WTC11 (cell line): ENCODE measurements around the gene AJM1.

Source experiments
- JUN ChIP-seq: sonication (generic); formaldehyde crosslinking; IDR thresholded peaks from 2 replicates; pipeline ENCODE4 v1.8.0; 2023; ENCODE audit warnings: mild to moderate bottlenecking, missing genetic modification reagents
- NR2C2 ChIP-seq: sonication (generic); formaldehyde crosslinking; IDR thresholded peaks from 2 replicates; pipeline ENCODE4 v1.8.0; 2022; ENCODE audit warnings: mild to moderate bottlenecking, missing genetic modification reagents
- ZNF416 ChIP-seq: fragments of 250-450 bp; sonication (Bioruptor Pico); IDR thresholded peaks from 2 replicates; pipeline ENCODE4 v1.9.0; 2021; ENCODE audit warnings: mild to moderate bottlenecking, inconsistent platforms
- TF ChIP-seq, protein P1 (sequence below): fragments of 200-600 bp; IDR thresholded peaks from 2 replicates; pipeline ENCODE4 v1.8.0; 2022; ENCODE audit warnings: antibody characterized with exemption
- TF ChIP-seq, protein P2 (sequence below): sonication (generic); formaldehyde crosslinking; IDR thresholded peaks from 2 replicates; pipeline ENCODE4 v1.8.0; 2023; ENCODE audit warnings: missing genetic modification reagents, mild to moderate bottlenecking, borderline replicate concordance
- TF ChIP-seq, protein P3 (sequence below): fragments of 250-450 bp; sonication (Bioruptor Pico); IDR thresholded peaks from 2 replicates; pipeline ENCODE4 v2.1.2; 2022; ENCODE audit warnings: mild to moderate bottlenecking, moderate library complexity

- TF ChIP-seq, protein P1, sequence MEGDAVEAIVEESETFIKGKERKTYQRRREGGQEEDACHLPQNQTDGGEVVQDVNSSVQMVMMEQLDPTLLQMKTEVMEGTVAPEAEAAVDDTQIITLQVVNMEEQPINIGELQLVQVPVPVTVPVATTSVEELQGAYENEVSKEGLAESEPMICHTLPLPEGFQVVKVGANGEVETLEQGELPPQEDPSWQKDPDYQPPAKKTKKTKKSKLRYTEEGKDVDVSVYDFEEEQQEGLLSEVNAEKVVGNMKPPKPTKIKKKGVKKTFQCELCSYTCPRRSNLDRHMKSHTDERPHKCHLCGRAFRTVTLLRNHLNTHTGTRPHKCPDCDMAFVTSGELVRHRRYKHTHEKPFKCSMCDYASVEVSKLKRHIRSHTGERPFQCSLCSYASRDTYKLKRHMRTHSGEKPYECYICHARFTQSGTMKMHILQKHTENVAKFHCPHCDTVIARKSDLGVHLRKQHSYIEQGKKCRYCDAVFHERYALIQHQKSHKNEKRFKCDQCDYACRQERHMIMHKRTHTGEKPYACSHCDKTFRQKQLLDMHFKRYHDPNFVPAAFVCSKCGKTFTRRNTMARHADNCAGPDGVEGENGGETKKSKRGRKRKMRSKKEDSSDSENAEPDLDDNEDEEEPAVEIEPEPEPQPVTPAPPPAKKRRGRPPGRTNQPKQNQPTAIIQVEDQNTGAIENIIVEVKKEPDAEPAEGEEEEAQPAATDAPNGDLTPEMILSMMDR: no peak
- no peak for TF ChIP-seq ZNF416 (CRISPR knock-in tag)
- no peak for TF ChIP-seq NR2C2
- TF ChIP-seq JUN (CRISPR knock-in tag): no peak
- TF ChIP-seq, protein P2, sequence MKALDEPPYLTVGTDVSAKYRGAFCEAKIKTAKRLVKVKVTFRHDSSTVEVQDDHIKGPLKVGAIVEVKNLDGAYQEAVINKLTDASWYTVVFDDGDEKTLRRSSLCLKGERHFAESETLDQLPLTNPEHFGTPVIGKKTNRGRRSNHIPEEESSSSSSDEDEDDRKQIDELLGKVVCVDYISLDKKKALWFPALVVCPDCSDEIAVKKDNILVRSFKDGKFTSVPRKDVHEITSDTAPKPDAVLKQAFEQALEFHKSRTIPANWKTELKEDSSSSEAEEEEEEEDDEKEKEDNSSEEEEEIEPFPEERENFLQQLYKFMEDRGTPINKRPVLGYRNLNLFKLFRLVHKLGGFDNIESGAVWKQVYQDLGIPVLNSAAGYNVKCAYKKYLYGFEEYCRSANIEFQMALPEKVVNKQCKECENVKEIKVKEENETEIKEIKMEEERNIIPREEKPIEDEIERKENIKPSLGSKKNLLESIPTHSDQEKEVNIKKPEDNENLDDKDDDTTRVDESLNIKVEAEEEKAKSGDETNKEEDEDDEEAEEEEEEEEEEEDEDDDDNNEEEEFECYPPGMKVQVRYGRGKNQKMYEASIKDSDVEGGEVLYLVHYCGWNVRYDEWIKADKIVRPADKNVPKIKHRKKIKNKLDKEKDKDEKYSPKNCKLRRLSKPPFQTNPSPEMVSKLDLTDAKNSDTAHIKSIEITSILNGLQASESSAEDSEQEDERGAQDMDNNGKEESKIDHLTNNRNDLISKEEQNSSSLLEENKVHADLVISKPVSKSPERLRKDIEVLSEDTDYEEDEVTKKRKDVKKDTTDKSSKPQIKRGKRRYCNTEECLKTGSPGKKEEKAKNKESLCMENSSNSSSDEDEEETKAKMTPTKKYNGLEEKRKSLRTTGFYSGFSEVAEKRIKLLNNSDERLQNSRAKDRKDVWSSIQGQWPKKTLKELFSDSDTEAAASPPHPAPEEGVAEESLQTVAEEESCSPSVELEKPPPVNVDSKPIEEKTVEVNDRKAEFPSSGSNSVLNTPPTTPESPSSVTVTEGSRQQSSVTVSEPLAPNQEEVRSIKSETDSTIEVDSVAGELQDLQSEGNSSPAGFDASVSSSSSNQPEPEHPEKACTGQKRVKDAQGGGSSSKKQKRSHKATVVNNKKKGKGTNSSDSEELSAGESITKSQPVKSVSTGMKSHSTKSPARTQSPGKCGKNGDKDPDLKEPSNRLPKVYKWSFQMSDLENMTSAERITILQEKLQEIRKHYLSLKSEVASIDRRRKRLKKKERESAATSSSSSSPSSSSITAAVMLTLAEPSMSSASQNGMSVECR (CRISPR knock-in tag): no peak
- TF ChIP-seq, protein P3, sequence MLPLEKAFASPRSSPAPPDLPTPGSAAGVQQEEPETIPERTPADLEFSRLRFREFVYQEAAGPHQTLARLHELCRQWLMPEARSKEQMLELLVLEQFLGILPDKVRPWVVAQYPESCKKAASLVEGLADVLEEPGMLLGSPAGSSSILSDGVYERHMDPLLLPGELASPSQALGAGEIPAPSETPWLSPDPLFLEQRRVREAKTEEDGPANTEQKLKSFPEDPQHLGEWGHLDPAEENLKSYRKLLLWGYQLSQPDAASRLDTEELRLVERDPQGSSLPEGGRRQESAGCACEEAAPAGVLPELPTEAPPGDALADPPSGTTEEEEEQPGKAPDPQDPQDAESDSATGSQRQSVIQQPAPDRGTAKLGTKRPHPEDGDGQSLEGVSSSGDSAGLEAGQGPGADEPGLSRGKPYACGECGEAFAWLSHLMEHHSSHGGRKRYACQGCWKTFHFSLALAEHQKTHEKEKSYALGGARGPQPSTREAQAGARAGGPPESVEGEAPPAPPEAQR (CRISPR knock-in tag): no peak
Measured at GRCh38 chr9:136837146-136837855, 5.0 kb upstream of the AJM1 start.
